Activated CD4-positive, alpha-beta T cell treated with anti-CD3 and anti-CD28 coated beads for 24 hours (primary cell): ENCODE results near the gene SPATS1.

Source experiments
- DNase-seq, 2 donors: peaks; one replicate each; pipeline ENCODE4 v3.0.0-alpha.2; 2020; ENCODE audit warnings: low read depth in 2 of 2

Gene SPATS1

DNA sequence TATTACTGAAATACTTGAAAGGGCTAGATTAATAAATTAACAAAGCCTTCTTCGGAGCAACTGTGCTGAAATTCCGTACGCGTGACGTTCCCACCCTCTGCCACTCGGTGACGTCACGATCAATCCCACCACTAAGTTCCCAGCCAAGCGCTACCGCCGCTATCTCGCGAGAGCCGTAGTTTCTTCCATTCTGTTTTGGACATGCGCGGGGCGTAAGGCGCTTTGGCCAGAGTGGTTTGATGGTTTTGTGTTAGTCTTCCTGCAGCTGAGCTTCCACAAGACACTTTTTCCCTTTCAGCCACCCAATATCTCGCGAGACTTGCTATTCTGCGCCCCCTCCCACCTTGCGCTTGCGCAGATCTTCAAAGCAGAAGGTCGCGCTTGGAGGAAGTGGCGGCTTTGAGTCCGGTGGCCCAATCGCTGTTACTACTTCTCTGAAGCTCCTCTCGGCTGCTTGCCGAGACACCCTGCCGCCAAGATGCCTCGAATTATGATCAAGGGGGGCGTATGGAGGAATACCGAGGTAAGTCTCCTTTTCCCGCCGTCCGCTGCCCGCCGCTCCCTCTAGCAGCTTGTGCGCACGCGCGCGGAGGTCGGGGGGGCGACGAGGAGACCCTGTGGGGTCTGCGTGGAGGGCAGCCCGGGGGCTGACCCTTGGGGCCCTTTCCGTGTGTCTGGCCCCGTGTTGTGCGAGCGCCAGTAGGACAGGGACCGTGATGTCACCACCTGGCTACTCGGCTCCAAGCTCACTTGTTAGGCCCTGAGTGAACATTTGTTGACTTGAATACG, 45.1 kb downstream of the SPATS1 start, which contains the start of gene CDC5L:
TSS of gene CDC5L (plus strand) at position 361 of the 789 bp plus-strand sequence. CDS start at position 479, 118 bp downstream.
- DNase-seq: peak; percentile 85 to 88

DNA sequence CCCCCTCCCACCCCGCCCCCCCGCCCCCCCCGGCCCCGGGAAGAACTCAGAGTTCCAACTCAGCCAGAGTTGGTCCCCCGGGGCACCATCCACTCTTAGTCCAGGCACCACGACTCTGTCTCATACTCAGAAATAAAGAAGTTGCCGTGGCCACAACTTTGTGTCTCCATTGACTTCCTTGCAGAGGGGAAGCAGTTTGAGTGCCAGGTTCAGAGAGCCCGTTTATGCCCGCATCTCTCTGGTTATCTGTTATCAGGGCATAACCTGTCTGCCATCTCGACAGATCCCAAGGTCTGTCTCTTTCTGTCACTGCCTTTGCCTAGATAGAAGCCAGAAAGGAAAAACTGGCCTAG, 45.7 kb downstream of the SPATS1 start:
- no peak for DNase-seq

DNA sequence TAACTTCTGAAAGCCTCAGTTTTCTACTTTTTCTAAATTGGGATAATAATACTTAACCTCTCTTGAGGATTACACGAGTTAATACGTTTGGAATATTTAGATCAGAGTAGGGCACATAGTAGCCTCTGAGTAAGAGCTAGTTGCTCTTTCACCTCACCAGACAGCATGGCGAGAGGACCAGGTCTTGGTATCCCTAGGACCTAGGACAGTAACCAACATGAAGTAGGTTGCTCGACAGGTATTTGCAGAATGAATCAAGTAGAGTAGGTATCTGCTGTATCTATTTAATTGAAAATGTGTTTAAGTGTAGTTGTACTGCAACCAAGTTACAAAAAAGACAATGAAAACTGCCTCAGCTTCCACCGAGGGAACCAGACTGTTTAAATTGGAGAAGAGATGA, 46.4 kb downstream of the SPATS1 start:
- no peak for DNase-seq

DNA sequence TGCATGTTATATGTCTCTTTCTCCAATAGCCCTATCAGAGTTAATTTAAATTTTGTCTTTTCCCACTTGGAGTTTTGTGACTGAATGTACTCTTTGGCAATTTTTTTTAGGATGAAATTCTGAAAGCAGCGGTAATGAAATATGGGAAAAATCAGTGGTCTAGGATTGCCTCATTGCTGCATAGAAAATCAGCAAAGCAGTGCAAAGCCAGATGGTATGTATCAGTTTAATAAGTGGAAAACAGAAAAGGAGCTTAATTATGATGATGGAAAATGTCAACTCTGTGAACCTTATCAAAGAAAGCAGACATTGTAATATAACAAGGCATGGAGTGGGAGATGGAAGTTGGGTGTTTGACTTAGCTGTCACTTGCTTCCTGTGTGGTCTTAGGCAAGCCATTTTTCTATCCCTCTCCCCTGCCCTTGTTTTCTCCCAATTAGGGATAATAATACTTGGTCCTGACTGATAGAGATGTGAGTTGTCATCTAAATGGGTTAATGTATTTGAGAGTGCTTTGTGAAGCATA, 47.8 kb downstream of the SPATS1 start:
- DNase-seq: no peak
